ENCODE measurements around the gene SHISA9.

SHISA9 gene

DNA sequence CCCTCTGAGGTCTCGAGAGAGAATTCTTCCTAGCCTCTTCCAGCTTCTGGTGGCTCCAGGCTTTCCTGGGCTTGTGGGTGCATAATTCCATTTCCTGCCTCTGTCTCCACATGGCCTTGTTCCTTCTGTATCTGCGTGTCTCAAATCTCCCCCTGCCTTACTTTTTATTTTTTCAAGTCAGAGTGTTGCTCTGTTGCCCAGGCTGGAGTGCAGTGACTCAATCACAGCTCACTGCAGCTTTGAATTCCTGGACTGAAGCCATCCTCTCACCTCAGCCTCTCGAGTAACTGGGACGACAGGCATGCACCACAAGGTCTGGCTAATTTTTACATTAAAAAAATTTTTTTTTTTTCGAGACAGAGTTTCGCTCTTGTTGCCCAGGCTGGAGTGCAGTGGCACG lies 120.6 kb downstream of the SHISA9 start:
- Histone ChIP-seq H2AFZ (ENCODE audit: low read length) (no peak overlapping the region), H3K9ac (ENCODE audit: low read depth, low read length, poor library complexity, severe bottlenecking) (no peak overlapping the region), H3K9me3 (ENCODE audit: insufficient read depth, low read depth, low read length) (no peaks in the 10 kb centered on the region), H3K27me3 (ENCODE audit: insufficient read depth, low read length, poor library complexity, severe bottlenecking) (no peaks in the 10 kb centered on the region), H3K4me2 (ENCODE audit: low read depth, low read length, poor library complexity, severe bottlenecking) (no peak overlapping the region), H3K79me2 (ENCODE audit: insufficient read depth, low read length) (no peaks in the 10 kb centered on the region), H3F3A (ENCODE audit: low read depth) (no peaks in the 10 kb centered on the region), H3K4me3 (ENCODE audit: low read length, poor library complexity, severe bottlenecking) (no peak overlapping the region), H3K9me2 (replicated peaks; ENCODE audit: low read depth, low read length) (no peaks in the 10 kb centered on the region), H3K36me3 (ENCODE audit: insufficient read depth, low read length) (no peaks in the 10 kb centered on the region), H4K20me1 (ENCODE audit: insufficient read depth, low read length, poor library complexity, severe bottlenecking) (no peaks in the 10 kb centered on the region), H3K4me1 (ENCODE audit: insufficient read depth, low read length, poor library complexity, severe bottlenecking) (no peaks in the 10 kb centered on the region)
- no peak for TF ChIP-seq EZH2phosphoT487 (IDR thresholded peaks at IDR 0.05; ENCODE audit: borderline replicate concordance)
- TF ChIP-seq, protein P1, sequence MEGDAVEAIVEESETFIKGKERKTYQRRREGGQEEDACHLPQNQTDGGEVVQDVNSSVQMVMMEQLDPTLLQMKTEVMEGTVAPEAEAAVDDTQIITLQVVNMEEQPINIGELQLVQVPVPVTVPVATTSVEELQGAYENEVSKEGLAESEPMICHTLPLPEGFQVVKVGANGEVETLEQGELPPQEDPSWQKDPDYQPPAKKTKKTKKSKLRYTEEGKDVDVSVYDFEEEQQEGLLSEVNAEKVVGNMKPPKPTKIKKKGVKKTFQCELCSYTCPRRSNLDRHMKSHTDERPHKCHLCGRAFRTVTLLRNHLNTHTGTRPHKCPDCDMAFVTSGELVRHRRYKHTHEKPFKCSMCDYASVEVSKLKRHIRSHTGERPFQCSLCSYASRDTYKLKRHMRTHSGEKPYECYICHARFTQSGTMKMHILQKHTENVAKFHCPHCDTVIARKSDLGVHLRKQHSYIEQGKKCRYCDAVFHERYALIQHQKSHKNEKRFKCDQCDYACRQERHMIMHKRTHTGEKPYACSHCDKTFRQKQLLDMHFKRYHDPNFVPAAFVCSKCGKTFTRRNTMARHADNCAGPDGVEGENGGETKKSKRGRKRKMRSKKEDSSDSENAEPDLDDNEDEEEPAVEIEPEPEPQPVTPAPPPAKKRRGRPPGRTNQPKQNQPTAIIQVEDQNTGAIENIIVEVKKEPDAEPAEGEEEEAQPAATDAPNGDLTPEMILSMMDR (conservative IDR thresholded peaks at IDR 0.05; ENCODE audit: low read length), result no peak

DNA sequence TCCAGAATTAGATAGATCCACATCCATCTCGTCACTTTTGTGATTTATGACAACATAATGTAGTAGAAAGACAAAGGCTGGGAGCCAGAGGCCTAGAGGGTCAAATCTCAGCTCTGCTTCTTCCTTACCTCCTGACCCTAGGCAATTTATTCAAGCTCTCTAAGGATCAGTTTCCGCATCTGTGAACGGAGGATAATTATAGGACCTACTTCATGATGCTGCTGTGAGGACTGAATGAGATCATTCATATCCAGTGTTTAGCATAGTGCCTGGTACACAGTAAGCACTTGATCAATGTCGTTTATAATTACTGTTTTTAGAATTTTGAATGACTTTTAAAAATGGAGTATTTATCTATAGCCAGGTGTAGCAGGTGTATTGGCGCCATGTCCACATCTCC lies 128.4 kb downstream of the SHISA9 start:
- Histone ChIP-seq H3K4me3 (ENCODE audit: low read length, poor library complexity, severe bottlenecking) (no peak overlapping the region), H3F3A (ENCODE audit: low read depth) (no peaks in the 10 kb centered on the region), H3K79me2 (ENCODE audit: insufficient read depth, low read length) (no peaks in the 10 kb centered on the region), H4K20me1 (ENCODE audit: insufficient read depth, low read length, poor library complexity, severe bottlenecking) (no peaks in the 10 kb centered on the region), H3K27me3 (ENCODE audit: insufficient read depth, low read length, poor library complexity, severe bottlenecking) (no peaks in the 10 kb centered on the region), H3K9ac (ENCODE audit: low read depth, low read length, poor library complexity, severe bottlenecking) (no peak overlapping the region), H2AFZ (ENCODE audit: low read length) (no peak overlapping the region), H3K4me1 (ENCODE audit: insufficient read depth, low read length, poor library complexity, severe bottlenecking) (no peaks in the 10 kb centered on the region), H3K4me2 (ENCODE audit: low read depth, low read length, poor library complexity, severe bottlenecking) (no peak overlapping the region), H3K36me3 (ENCODE audit: insufficient read depth, low read length) (no peaks in the 10 kb centered on the region), H3K9me3 (ENCODE audit: insufficient read depth, low read depth, low read length) (no peaks in the 10 kb centered on the region), H3K9me2 (replicated peaks; ENCODE audit: low read depth, low read length) (no peaks in the 10 kb centered on the region)
- TF ChIP-seq, protein P1 (conservative IDR thresholded peaks at IDR 0.05; ENCODE audit: low read length), result no peak
- no peak for TF ChIP-seq EZH2phosphoT487 (IDR thresholded peaks at IDR 0.05; ENCODE audit: borderline replicate concordance)

DNA sequence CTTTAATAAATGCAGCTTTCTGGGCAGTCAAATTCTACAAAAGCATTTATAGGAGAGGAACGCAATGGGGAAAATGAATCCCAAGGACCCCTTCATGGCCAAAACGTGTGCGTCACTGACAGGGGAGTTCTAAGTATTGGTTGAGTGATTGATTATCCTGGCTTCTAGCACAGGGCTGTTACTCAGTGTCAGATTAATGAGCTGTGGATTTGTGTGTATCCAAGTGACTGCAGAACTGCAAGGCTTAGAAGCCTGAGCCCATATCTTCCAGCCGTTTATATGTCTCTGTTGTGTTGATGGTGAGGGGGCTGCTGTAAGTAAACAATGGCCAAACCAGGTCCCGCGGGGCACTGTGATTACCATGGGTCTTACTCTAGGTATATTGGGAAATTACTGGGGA lies 129.4 kb downstream of the SHISA9 start:
- H3F3A ChIP-seq (ENCODE audit: low read depth), result no peaks in the 10 kb centered on the region
- TF ChIP-seq, protein P1 (conservative IDR thresholded peaks at IDR 0.05; ENCODE audit: low read length), result no peak
- no peak for TF ChIP-seq EZH2phosphoT487 (IDR thresholded peaks at IDR 0.05; ENCODE audit: borderline replicate concordance)
- H3K36me3 ChIP-seq (ENCODE audit: insufficient read depth, low read length), result no peaks in the 10 kb centered on the region
- H3K9ac ChIP-seq (ENCODE audit: low read depth, low read length, poor library complexity, severe bottlenecking), result no peak overlapping the region
- H3K4me3 ChIP-seq (ENCODE audit: low read length, poor library complexity, severe bottlenecking), result no peak overlapping the region
- no peaks in the 10 kb centered on the region for H3K79me2 ChIP-seq (ENCODE audit: insufficient read depth, low read length)
- no peaks in the 10 kb centered on the region for H3K9me2 ChIP-seq (replicated peaks; ENCODE audit: low read depth, low read length)
- H3K4me1 ChIP-seq (ENCODE audit: insufficient read depth, low read length, poor library complexity, severe bottlenecking), result no peaks in the 10 kb centered on the region
- H2AFZ ChIP-seq (ENCODE audit: low read length), result no peak overlapping the region
- H3K4me2 ChIP-seq (ENCODE audit: low read depth, low read length, poor library complexity, severe bottlenecking), result no peak overlapping the region
- no peaks in the 10 kb centered on the region for H3K9me3 ChIP-seq (ENCODE audit: insufficient read depth, low read depth, low read length)
- H4K20me1 ChIP-seq (ENCODE audit: insufficient read depth, low read length, poor library complexity, severe bottlenecking), result no peaks in the 10 kb centered on the region
- H3K27me3 ChIP-seq (ENCODE audit: insufficient read depth, low read length, poor library complexity, severe bottlenecking), result no peaks in the 10 kb centered on the region

All from Loucy (cell line).